HepG2 (cell line): ENCODE measurements around the gene MMS19. TPM values are rescaled to one million over a fixed set of nuclear protein-coding genes. Genes with fewer than 3 reads are reported as not detected.

Experiments used
- CC2D1A ChIP-seq: sonication (generic); formaldehyde crosslinking; IDR thresholded peaks from 2 replicates; pipeline ENCODE4 v1.8.1; 2023; ENCODE audit warnings: mild to moderate bottlenecking, missing genetic modification reagents
- DRAP1 ChIP-seq: IDR thresholded peaks from 2 replicates; pipeline ENCODE4 v1.6.1; 2016; ENCODE audit warnings: missing genetic modification reagents, missing compliant biosample characterization
- NBN ChIP-seq: fragments of 450-650 bp; conservative IDR thresholded peaks from 2 replicates; pipeline ENCODE4 v1.6.1; 2017
- NFIC ChIP-seq: IDR thresholded peaks from 2 replicates; pipeline ENCODE4 v1.6.1; 2012; ENCODE audit warnings: mild to moderate bottlenecking, low read length, inconsistent platforms
- PHF21A ChIP-seq: sonication (generic); formaldehyde crosslinking; IDR thresholded peaks from 2 replicates; pipeline ENCODE4 v1.5.0; 2020; ENCODE audit warnings: mild to moderate bottlenecking, missing genetic modification reagents
- PREB ChIP-seq: sonication (generic); formaldehyde crosslinking; IDR thresholded peaks from 2 replicates; pipeline ENCODE4 v1.4.0; 2020; ENCODE audit warnings: missing genetic modification reagents
- TARDBP ChIP-seq: sonication (generic); formaldehyde crosslinking; IDR thresholded peaks from 2 replicates; pipeline ENCODE4 v1.8.0; 2022; ENCODE audit warnings: mild to moderate bottlenecking, missing genetic modification reagents
- TFE3 ChIP-seq: IDR thresholded peaks from 2 replicates; pipeline ENCODE4 v1.6.1; 2016
- TGIF2 ChIP-seq: IDR thresholded peaks from 2 replicates; pipeline ENCODE4 v1.6.1; 2016; ENCODE audit warnings: control low read depth, missing compliant biosample characterization
- UBTF ChIP-seq: sonication (generic); formaldehyde crosslinking; IDR thresholded peaks from 2 replicates; pipeline ENCODE4 v1.4.0; 2020; ENCODE audit warnings: mild to moderate bottlenecking, missing genetic modification reagents
- ZFP36L2 ChIP-seq: sonication (generic); formaldehyde crosslinking; IDR thresholded peaks from 2 replicates; pipeline ENCODE4 v1.4.0; 2020; ENCODE audit warnings: missing genetic modification reagents
- ZHX2 ChIP-seq, 2 experiments: sonication (generic) in 1 of 2; formaldehyde crosslinking in 1 of 2; IDR thresholded peaks; 2 replicates each; pipeline versions ENCODE4 v1.6.1 to v1.9.0; 2014 to 2022; ENCODE audit warnings: antibody characterized with exemption in 1 of 2, borderline replicate concordance in 1 of 2, inconsistent platforms in 1 of 2, low read depth in 1 of 2, missing genetic modification reagents in 1 of 2
- ZNF232 ChIP-seq: sonication (generic); formaldehyde crosslinking; IDR thresholded peaks from 2 replicates; pipeline ENCODE4 v1.4.0; 2020; ENCODE audit warnings: missing genetic modification reagents, borderline replicate concordance
- ZNF253 ChIP-seq: sonication (generic); formaldehyde crosslinking; IDR thresholded peaks from 2 replicates; pipeline ENCODE4 v1.8.0; 2022; ENCODE audit warnings: mild to moderate bottlenecking, missing genetic modification reagents, borderline replicate concordance
- ZNF264 ChIP-seq: sonication (generic); formaldehyde crosslinking; IDR thresholded peaks from 2 replicates; pipeline ENCODE4 v1.4.0; 2020; ENCODE audit warnings: missing genetic modification reagents
- ZNF34 ChIP-seq: sonication (generic); formaldehyde crosslinking; IDR thresholded peaks from 2 replicates; pipeline ENCODE4 v1.4.0; 2020; ENCODE audit warnings: mild to moderate bottlenecking, missing genetic modification reagents, borderline replicate concordance
- ZNF615 ChIP-seq: sonication (generic); formaldehyde crosslinking; IDR thresholded peaks from 2 replicates; pipeline ENCODE4 v1.5.0; 2020; ENCODE audit warnings: mild to moderate bottlenecking, missing genetic modification reagents, borderline replicate concordance
- ZNF619 ChIP-seq: sonication (generic); formaldehyde crosslinking; IDR thresholded peaks from 2 replicates; pipeline ENCODE4 v1.4.0; 2020; ENCODE audit warnings: mild to moderate bottlenecking, missing genetic modification reagents
- ZNF773 ChIP-seq: sonication (generic); formaldehyde crosslinking; IDR thresholded peaks from 2 replicates; pipeline ENCODE4 v1.4.0; 2020; ENCODE audit warnings: missing genetic modification reagents, borderline replicate concordance
- polyA plus RNA-seq, 8 experiments: library from polyadenylated mRNA; depleted of rRNA in 3 of 8; stranded (reverse) in 7 of 8; unstranded in 1 of 8; fragments of >200 nt; fragmentation: Illumina TruSeq in 4 of 8; extraction: Trizol in 4 of 8; gene quantifications; 2 replicates each; pipeline versions ENCODE4 v1.2.1 to v1.2.3, GENCODE V29; 2011 to 2016; ENCODE audit warnings: low read depth in 4 of 8, missing spikeins in 1 of 8, mixed read lengths in 1 of 8; ENCODE audit not compliant: insufficient read depth in 1 of 8
- total RNA-seq, 5 experiments: library from RNA; depleted of rRNA; stranded (reverse); fragments of >200 nt; fragmentation: Illumina TruSeq; extraction: Trizol; gene quantifications; 2 replicates each; pipeline ENCODE4 v1.2.3, GENCODE V29; 2016; ENCODE audit warnings: low read depth in 1 of 5

Gene MMS19
- total and polyA plus RNA-seq, 2 of the 13 experiments (the other 11 are each of a cell fraction or from before 2014, with no cell fraction given): 76.4 to 107 TPM

GRCh38 chr10:97427571-97428179 is 70.5 kb downstream of the MMS19 start (continued):
- TF ChIP-seq DRAP1 (CRISPR knock-in tag): no peak
- TF ChIP-seq TGIF2 (CRISPR knock-in tag): 0 out of 2 replicates have a peak, but pooled peaks have one; percentile 12
- no peak for TF ChIP-seq ZNF264 (CRISPR knock-in tag)
- TF ChIP-seq ZFP36L2 (CRISPR knock-in tag): no peak
- TF ChIP-seq ZHX2 (IDR thresholded peaks at IDR 0.05; ENCODE audit: low read depth): no peak
- TF ChIP-seq ZHX2 (CRISPR knock-in tag; IDR thresholded peaks at IDR 0.05; ENCODE audit: borderline replicate concordance): no peak
- no peak for TF ChIP-seq NFIC
- TF ChIP-seq ZNF615 (CRISPR knock-in tag): no peak
- TF ChIP-seq ZNF773 (CRISPR knock-in tag): no peak
- TF ChIP-seq ZNF232 (CRISPR knock-in tag): no peak
- TF ChIP-seq CC2D1A (CRISPR knock-in tag): no peak
- TF ChIP-seq NBN: no peak
- TF ChIP-seq ZNF619 (CRISPR knock-in tag): no peak
- TF ChIP-seq ZNF34 (CRISPR knock-in tag): no peak
- no peak for TF ChIP-seq ZNF253 (CRISPR knock-in tag)
- no peak for TF ChIP-seq TFE3
- TF ChIP-seq PREB (CRISPR knock-in tag): no peak
- 0 out of 2 replicates have a peak, but pooled peaks have one; percentile 42 for TF ChIP-seq UBTF
- no peak for TF ChIP-seq PHF21A (CRISPR knock-in tag)
- TF ChIP-seq TARDBP (CRISPR knock-in tag): no peak
